ENCODE measurements around the gene NSL1. TPM values are rescaled to one million over a fixed set of nuclear protein-coding genes. Genes with fewer than 3 reads are reported as not detected.
"Not testable (repeated sequence)": the region's sequence is repeated elsewhere in the genome, so short reads cannot be mapped to it uniquely, and the experiment has no call there.

Gene NSL1
- total RNA-seq, 2 donors from 2014 or later, result 29.1 to 33.4 TPM

DNA sequence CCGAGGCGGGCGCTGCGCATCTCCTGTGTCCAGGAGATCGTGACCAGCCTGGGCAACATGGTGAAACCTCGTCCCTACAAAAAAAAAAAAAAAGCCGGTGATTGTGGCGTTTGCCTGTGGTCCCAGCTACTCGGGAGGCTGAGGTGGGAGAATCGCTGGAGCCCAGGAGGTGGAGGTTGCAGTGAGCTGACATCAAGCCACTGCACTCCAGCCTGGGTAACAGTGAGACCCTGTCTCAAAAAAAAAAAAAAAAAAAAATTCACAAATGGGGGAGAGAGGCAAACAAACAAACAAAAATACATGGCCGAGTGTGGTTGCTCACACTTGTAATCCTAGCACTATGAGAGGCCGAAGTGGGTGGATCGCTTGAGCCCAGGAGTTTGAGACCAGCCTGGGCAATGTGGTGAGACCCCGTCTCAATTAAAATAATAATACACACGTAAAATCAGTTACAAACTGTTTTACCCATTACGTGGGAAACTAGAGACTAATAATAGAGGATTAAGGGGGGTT lies 875 bp upstream of the NSL1 start:
- no peak for DNase-seq (ENCODE audit: low spot score)
- intact Hi-C loops (cut with DNase I), result no loop called here

GRCh38 chr1:212791261-212791675 lies 309 bp downstream of the NSL1 start:
- intact Hi-C loops (cut with DNase I), result no loop called here

DNA sequence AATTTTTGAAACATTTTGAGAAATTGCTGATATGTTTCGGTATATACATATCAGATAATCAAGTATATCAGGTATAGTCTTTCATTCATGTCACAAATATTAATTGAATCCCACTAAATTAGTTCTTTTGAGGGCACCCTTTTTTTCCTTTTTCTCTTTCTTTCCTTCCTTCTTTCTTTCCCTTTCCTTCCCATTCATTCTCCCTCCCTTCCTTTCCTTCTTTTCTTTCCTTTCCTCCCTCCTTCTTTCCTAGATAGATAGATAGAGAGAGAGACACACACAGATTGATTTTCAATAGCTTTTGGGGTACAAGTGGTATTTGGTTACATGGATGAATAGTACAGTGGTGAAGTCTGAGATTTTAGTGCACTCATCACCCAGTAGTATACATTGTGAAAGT lies 5.7 kb downstream of the NSL1 start:
- no peak for DNase-seq (ENCODE audit: low spot score)
- intact Hi-C loops (cut with DNase I), result loop anchor here in 1 of 2 donors (10.0 kb wide), 1 partner anchor 311 kb away; no protein-coding TSS in a partner anchor

More at GRCh38 chr1:212791261-212791675, 309 bp downstream of the NSL1 start:
- DNase-seq (ENCODE audit: low spot score), result no peak

GRCh38 chr1:212783976-212784375 lies 7.6 kb downstream of the NSL1 start:
- DNase-seq (ENCODE audit: low spot score), result no peak
- intact Hi-C loops (cut with DNase I), result loop anchor here in 1 of 2 donors (5.0 to 10.0 kb wide), 2 partner anchors 117 to 309 kb away; no protein-coding TSS in a partner anchor

DNA sequence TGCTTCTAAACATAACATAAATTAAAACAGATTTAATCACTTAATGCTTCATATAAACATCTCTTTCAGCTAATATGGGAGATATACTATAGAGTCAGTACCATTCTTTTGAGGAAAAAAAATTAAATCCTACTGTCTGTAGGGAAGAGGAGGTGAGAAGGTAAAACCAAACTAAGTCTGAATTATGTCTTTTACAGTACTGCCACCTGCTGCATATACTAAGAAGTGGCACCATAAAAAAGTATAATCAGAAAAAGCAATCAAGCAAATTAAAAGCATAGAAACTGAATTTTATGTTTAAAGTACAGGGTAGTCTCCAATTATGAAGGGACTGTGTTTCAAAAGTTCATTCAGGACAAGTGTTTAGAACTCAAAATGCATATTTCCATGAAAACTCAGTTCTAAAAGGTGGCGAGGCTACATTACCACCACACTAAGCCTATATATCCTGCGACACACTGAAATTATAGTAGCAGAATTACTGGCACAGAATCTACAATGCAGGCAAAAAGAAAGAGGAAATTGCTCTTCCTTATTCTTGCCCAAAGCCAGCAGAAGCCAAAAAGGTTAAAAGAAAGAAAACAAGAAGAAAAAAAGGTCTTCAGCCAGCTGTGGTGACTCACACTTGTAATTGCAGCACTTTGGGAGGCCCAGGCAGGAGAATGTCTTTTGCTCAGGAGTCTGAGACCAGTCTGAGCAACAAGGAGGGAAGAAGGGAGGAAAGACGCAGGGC lies 9.0 kb downstream of the NSL1 start:
- no peak for DNase-seq (ENCODE audit: low spot score)
- intact Hi-C loops (cut with DNase I), result loop anchor here in 1 of 2 donors (5.0 to 10.0 kb wide), 2 partner anchors 115 to 308 kb away; no protein-coding TSS in a partner anchor

- no peak for DNase-seq (ENCODE audit: low spot score)
- intact Hi-C loops (cut with DNase I), result loop anchor here in 1 of 2 donors (5.0 to 10.0 kb wide), 2 partner anchors 114 to 306 kb away; no protein-coding TSS in a partner anchor
Measured at GRCh38 chr1:212781225-212781624, 10.4 kb downstream of the NSL1 start.

DNA sequence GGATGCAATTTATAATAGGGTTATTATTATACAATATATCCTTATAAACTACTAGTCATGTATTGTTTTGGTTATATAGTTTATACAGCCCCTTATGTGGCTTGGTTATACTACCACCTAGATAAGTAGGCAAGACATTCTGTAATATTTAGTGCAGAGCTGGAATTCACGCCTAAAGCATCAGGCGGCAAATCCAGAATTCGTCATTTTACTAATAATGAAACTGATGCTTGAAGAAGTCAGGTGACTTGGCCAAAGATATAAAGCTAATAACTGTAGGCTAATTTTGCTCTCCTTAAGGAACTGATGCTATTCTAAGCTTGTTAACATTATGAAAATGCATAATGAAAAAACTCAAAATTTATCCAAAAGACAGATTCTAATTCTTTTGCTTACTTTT lies 10.8 kb downstream of the NSL1 start:
- no peak for DNase-seq (ENCODE audit: low spot score)
- intact Hi-C loops (cut with DNase I), result loop anchor here in 1 of 2 donors (5.0 to 10.0 kb wide), 2 partner anchors 113 to 306 kb away; no protein-coding TSS in a partner anchor

GRCh38 chr1:212779086-212779485 lies 12.5 kb downstream of the NSL1 start:
- intact Hi-C loops (cut with DNase I); DNase-seq (ENCODE audit: low spot score): not testable (repeated sequence)

DNA sequence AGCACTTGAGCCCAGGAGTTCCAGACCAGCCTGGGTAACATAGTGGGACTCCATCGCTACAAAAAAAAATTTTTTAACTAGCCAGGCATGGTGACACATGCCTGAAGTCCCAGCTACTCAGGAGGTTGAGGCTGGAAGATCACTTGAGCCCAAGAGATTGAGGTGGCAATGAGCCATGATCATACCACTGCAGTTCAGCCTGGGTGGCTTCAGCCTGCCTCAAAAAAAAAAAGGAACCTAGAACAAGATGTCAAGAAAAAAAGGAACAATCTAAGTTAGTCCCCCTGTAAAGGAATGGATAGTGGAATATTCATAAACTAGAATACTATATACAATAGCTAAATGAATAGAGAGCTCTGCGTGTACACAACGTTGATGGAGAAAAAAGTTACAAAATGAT lies 14.4 kb downstream of the NSL1 start:
- no peak for DNase-seq (ENCODE audit: low spot score)
- intact Hi-C loops (cut with DNase I), result no loop called here

- intact Hi-C loops (cut with DNase I), result no loop called here
- no peak for DNase-seq (ENCODE audit: low spot score)
Measured at GRCh38 chr1:212775241-212775640, 16.3 kb downstream of the NSL1 start.

GRCh38 chr1:212774584-212774983 lies 17.0 kb downstream of the NSL1 start:
- DNase-seq (ENCODE audit: low spot score), result no peak
- intact Hi-C loops (cut with DNase I), result no loop called here

GRCh38 chr1:212773011-212773410 lies 18.6 kb downstream of the NSL1 start:
- DNase-seq (ENCODE audit: low spot score), result no peak
- intact Hi-C loops (cut with DNase I), result no loop called here

DNA sequence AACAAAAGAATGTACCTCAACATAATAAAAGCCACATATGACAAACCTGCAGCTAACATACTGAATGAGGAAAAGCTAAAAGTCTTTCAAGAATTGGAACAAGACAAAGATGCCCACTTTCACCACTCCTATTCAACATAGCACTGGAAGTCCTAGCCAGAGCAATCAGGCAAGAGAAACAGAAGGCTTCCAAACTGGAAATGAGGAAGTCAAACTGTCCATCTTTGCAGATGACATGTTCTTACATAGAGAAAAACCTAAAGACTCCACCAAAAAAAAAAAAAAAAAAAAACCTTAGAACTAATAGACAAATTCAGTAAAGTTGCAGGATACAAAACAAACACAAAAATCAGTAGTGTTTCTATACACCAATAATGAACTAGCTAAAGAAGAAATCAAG lies 20.2 kb downstream of the NSL1 start:
- intact Hi-C loops (cut with DNase I), result no loop called here
- no peak for DNase-seq (ENCODE audit: low spot score)

- DNase-seq (ENCODE audit: low spot score), result no peak
- intact Hi-C loops (cut with DNase I), result loop anchor here in 1 of 2 donors (10.0 kb wide), 1 partner anchor 1185 kb away; no protein-coding TSS in a partner anchor
Measured at GRCh38 chr1:212769459-212770167, 22.0 kb downstream of the NSL1 start.

- intact Hi-C loops (cut with DNase I), result loop anchor here in 1 of 2 donors (10.0 kb wide), 1 partner anchor 1182 kb away; no protein-coding TSS in a partner anchor
- DNase-seq (ENCODE audit: low spot score), result not testable (repeated sequence)
Measured at GRCh38 chr1:212766825-212767224, 24.8 kb downstream of the NSL1 start.

DNA sequence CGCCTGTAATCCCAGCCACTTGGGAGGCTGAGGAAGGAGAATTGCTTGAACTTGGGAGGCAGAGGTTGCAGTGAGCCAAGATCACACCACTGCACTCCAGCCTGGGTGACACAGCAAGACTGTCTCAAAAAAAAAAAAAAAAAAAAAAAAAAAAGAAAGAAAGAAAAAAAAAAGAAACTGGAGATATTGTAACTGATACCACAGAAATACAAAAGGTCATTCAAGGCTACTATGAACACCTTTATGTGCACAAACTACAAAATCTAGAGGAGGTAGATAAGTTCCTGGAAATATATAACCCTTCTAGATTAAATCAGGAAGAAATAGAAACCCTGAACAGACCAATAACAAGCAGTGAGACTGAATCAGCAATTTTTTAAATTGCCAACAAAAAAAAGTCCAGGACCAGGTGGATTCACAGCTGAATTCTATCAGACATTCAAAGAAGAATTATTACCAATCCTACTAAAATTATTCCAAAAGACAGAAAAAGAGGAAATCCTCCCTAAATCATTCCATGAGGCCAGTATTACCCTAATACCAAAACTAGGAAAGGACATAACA lies 26.8 kb downstream of the NSL1 start:
- not testable (repeated sequence) for DNase-seq (ENCODE audit: low spot score)
- intact Hi-C loops (cut with DNase I), result loop anchor here in 1 of 2 donors (10.0 kb wide), 1 partner anchor 1180 kb away; no protein-coding TSS in a partner anchor

DNA sequence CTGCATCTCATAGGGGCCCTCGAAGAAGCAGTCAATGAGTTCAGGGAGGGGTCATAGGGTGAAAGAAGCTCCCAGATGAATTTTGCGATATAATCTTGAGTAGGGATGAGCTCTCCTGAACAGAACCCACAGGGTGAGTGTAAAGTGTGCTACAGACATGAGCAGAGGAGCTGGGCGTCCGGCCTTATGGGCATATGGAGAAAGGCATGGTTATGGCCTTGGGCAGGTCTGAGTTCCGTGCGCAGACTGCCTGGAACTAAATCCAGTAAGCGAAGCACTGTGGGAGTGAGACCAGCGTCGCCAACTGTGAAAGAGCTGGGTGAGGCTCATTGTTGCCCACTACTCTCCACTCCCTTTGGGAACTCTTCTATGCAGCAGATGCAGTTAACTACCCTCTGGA lies 28.7 kb downstream of the NSL1 start:
- no peak for DNase-seq (ENCODE audit: low spot score)
- intact Hi-C loops (cut with DNase I), result loop anchor here in 1 of 2 donors (10.0 kb wide), 1 partner anchor 1178 kb away; no protein-coding TSS in a partner anchor

DNA sequence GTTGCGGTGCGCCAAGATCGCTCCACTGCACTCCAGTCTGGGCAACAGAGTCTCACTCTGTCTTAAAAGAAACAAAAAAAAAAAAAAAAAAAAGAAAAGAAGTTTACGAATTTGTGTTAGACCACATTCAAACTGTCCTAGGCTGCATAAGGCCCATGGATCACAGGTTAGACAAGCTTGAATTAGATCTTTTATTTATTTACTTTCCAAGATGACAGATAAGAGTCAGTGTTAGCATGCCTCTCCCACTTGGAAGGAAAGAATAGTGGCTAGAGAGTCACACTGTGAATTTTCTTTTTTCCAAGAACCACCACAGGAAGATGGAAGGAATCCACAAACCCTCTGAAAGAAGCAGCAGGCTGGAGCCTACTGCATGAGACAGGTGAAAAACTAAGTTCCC lies 29.3 kb downstream of the NSL1 start:
- intact Hi-C loops (cut with DNase I), result loop anchor here in 1 of 2 donors (10.0 kb wide), 1 partner anchor 1177 kb away; no protein-coding TSS in a partner anchor
- DNase-seq (ENCODE audit: low spot score), result no peak

DNA sequence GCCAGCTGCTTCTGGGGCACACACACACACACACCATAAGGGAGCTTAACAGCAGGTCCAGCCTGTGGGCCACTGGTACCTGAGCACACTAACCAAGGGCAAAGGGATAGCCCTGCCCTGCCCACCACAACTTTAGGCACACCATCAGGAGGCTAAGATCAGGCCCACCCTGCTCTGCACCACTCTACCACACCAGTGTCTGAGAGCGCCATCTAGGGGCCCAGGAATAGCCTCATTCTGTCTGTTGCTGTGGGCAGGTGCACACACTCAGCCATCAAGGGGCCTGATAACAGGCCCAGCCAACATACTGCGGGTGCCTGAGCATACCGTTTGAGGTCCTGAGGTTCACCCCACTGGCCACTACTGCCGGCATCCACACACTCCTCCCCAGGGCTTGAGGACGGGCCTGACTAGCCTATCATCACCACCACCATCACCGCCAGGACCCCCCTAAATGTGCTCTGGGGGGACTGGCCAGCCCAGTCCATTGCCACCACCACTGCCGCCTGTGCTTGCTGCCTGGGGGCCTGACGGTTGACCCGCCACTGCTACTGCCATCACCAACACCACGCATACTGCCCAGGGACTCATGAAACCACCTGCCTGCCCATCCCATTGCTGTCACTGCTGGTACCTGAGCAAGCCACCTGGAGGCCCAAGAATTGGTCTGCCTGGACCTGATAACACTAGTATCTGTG lies 31.3 kb downstream of the NSL1 start:
- DNase-seq (ENCODE audit: low spot score), result no peak
- intact Hi-C loops (cut with DNase I), result loop anchor here in 1 of 2 donors (10.0 kb wide), 1 partner anchor 1175 kb away; no protein-coding TSS in a partner anchor
